Neural cell (in vitro differentiated cells): ENCODE measurements around the gene CNNM1.

Source experiments
- EP300 ChIP-seq: fragments of 450-650 bp; conservative IDR thresholded peaks from 2 replicates; pipeline ENCODE4 v1.6.1; 2014; ENCODE audit warnings: antibody characterized with exemption, mild to moderate bottlenecking, moderate library complexity; ENCODE audit not compliant: poor library complexity, severe bottlenecking
- REST ChIP-seq: IDR thresholded peaks from 2 replicates; pipeline ENCODE4 v1.6.1; 2012; ENCODE audit warnings: borderline replicate concordance

GRCh38 chr10:99395750-99396445 is 66.7 kb downstream of the CNNM1 start:
- TF ChIP-seq EP300 (no peak), REST (no peak)
